Neural progenitor cell (in vitro differentiated cells): Measurements from ENCODE around the gene CACNA2D4. TPM values are rescaled to one million over a fixed set of nuclear protein-coding genes. Genes with fewer than 3 reads are reported as not detected.

Experiments
- DNase-seq: peaks from one replicate; pipeline ENCODE4 v3.0.0-alpha.2; 2016; ENCODE audit warnings: low spot score
- H2AFZ ChIP-seq: fragments of 200-600 bp; sonication (generic); replicated peaks from 2 replicates; pipeline ENCODE4 v1.6.1; 2016; ENCODE audit warnings: antibody characterized with exemption
- H3F3A ChIP-seq: fragments of 200-600 bp; sonication (generic); 2 replicates; pipeline ENCODE4 v1.6.1; 2016; ENCODE audit warnings: antibody characterized with exemption, low read depth
- H3K27ac ChIP-seq: fragments of 200-600 bp; sonication (generic); 2 replicates; pipeline ENCODE4 v1.5.1; 2016; ENCODE audit warnings: mild to moderate bottlenecking
- H3K27me3 ChIP-seq: fragments of 200-600 bp; sonication (generic); 2 replicates; pipeline ENCODE4 v1.6.1; 2016; ENCODE audit warnings: mild to moderate bottlenecking, moderate library complexity
- H3K36me3 ChIP-seq: fragments of 200-600 bp; sonication (generic); 2 replicates; pipeline ENCODE4 v1.5.1; 2016
- H3K4me1 ChIP-seq: fragments of 200-600 bp; sonication (generic); 2 replicates; pipeline ENCODE4 v1.6.1; 2016; ENCODE audit warnings: mixed run types
- H3K4me2 ChIP-seq: fragments of 200-600 bp; sonication (generic); 2 replicates; pipeline ENCODE4 v1.6.1; 2016
- H3K4me3 ChIP-seq: fragments of 200-600 bp; sonication (generic); 2 replicates; pipeline ENCODE4 v1.5.1; 2016
- H3K79me2 ChIP-seq: fragments of 200-600 bp; sonication (generic); 2 replicates; pipeline ENCODE4 v1.6.1; 2016; ENCODE audit warnings: low read depth
- H3K9ac ChIP-seq: fragments of 200-600 bp; sonication (generic); 2 replicates; pipeline ENCODE4 v1.6.1; 2016
- H3K9me3 ChIP-seq: fragments of 200-600 bp; sonication (generic); 2 replicates; pipeline ENCODE4 v1.5.1; 2016; ENCODE audit warnings: low read depth
- H4K20me1 ChIP-seq: fragments of 200-600 bp; sonication (generic); 2 replicates; pipeline ENCODE4 v1.6.1; 2016; ENCODE audit warnings: low read depth
- H3K27ac Mint-ChIP-seq: 3 replicates; pipeline ENCODE4 v1.8.0; 2021; ENCODE audit warnings: mixed read lengths
- H3K27me3 Mint-ChIP-seq: 2 replicates; pipeline ENCODE4 v1.8.0; 2022; ENCODE audit warnings: low read depth, mild to moderate bottlenecking, inconsistent platforms, moderate library complexity, mixed read lengths; ENCODE audit not compliant: insufficient read depth
- H3K36me3 Mint-ChIP-seq: 3 replicates; pipeline ENCODE4 v1.8.0; 2021; ENCODE audit warnings: mixed read lengths
- H3K4me1 Mint-ChIP-seq: 3 replicates; pipeline ENCODE4 v1.8.0; 2021; ENCODE audit warnings: mixed read lengths
- H3K4me3 Mint-ChIP-seq: 3 replicates; pipeline ENCODE4 v1.8.0; 2021; ENCODE audit warnings: mild to moderate bottlenecking, moderate library complexity, mixed read lengths
- H3K9me3 Mint-ChIP-seq: 3 replicates; pipeline ENCODE4 v1.8.0; 2020; ENCODE audit warnings: mixed read lengths
- CTCF ChIP-seq: fragments of 200-600 bp; sonication (generic); IDR thresholded peaks from 2 replicates; pipeline ENCODE4 v1.5.1; 2017; ENCODE audit warnings: antibody characterized with exemption, mild to moderate bottlenecking
- EZH2 ChIP-seq: fragments of 200-600 bp; sonication (generic); IDR thresholded peaks from 2 replicates; pipeline ENCODE4 v1.6.1; 2017; ENCODE audit warnings: antibody characterized with exemption, mild to moderate bottlenecking, moderate library complexity
- EZH2phosphoT487 ChIP-seq: fragments of 200-600 bp; sonication (generic); IDR thresholded peaks from 2 replicates; pipeline ENCODE4 v1.6.1; 2017; ENCODE audit warnings: antibody characterized with exemption
- total RNA-seq: library from RNA; depleted of rRNA; stranded (reverse); fragments of >200 nt; gene quantifications from 2 replicates; pipeline ENCODE4 v1.2.3, GENCODE V29; 2015; ENCODE audit warnings: low replicate concordance

CACNA2D4 gene
- total RNA-seq, 1 donor from 2014 or later, result 3.0 TPM

GRCh38 chr12:1837541-1838204, 80.8 kb downstream of the CACNA2D4 start:
- Histone ChIP-seq H4K20me1 (peaks cover 3% of the 10 kb centered on the region), H3K79me2 (no peaks in the 10 kb centered on the region), H3K4me1 (peaks cover 6% of the 10 kb centered on the region), H3K36me3 (no peaks in the 10 kb centered on the region), H3K9me3 (no peaks in the 10 kb centered on the region), H2AFZ (no peak overlapping the region), H3K27me3 (peaks cover under 1% of the 10 kb centered on the region), H3K27ac (no peak overlapping the region), H3F3A (no peaks in the 10 kb centered on the region), H3K4me3 (no peak overlapping the region), H3K4me2 (no peak overlapping the region), H3K9ac (no peak overlapping the region)
- Mint-ChIP-seq H3K36me3 (no peaks in the 10 kb centered on the region), H3K4me3 (peak overlapping the region; percentile 74), H3K27ac (peak overlapping the region; percentile 87), H3K27me3 (peaks cover 13% of the 10 kb centered on the region), H3K9me3 (no peaks in the 10 kb centered on the region), H3K4me1 (peaks cover 71% of the 10 kb centered on the region)
- DNase-seq, result no peak
- TF ChIP-seq EZH2 (no peak), EZH2phosphoT487 (no peak), CTCF (no peak)

GRCh38 chr12:1836854-1837421, 81.5 kb downstream of the CACNA2D4 start:
- Histone ChIP-seq H3K9me3 (no peaks in the 10 kb centered on the region), H3F3A (no peaks in the 10 kb centered on the region), H2AFZ (no peak overlapping the region), H3K4me3 (no peak overlapping the region), H4K20me1 (peaks cover 7% of the 10 kb centered on the region), H3K9ac (no peak overlapping the region), H3K27me3 (peaks cover 8% of the 10 kb centered on the region), H3K36me3 (no peaks in the 10 kb centered on the region), H3K4me1 (peaks cover 6% of the 10 kb centered on the region), H3K27ac (no peak overlapping the region), H3K4me2 (no peak overlapping the region), H3K79me2 (no peaks in the 10 kb centered on the region)
- TF ChIP-seq EZH2 (no peak), EZH2phosphoT487 (no peak), CTCF (no peak)
- Mint-ChIP-seq H3K9me3 (no peaks in the 10 kb centered on the region), H3K27ac (peak overlapping the region; percentile 87), H3K4me3 (no peak overlapping the region), H3K36me3 (no peaks in the 10 kb centered on the region), H3K27me3 (peaks cover 12% of the 10 kb centered on the region), H3K4me1 (peaks cover 67% of the 10 kb centered on the region)
- peak; percentile 61 for DNase-seq

- no peak for DNase-seq
- no peak overlapping the region for H3K27ac Mint-ChIP-seq
- H3K9me3 Mint-ChIP-seq, result no peaks in the 10 kb centered on the region
- H3K4me1 Mint-ChIP-seq, result peaks cover 61% of the 10 kb centered on the region
- Histone ChIP-seq H3K4me3 (no peak overlapping the region), H4K20me1 (peaks cover 13% of the 10 kb centered on the region), H3K4me1 (peaks cover 6% of the 10 kb centered on the region), H3K4me2 (no peak overlapping the region), H3K36me3 (no peaks in the 10 kb centered on the region), H3K9ac (no peak overlapping the region), H3K27ac (no peak overlapping the region), H2AFZ (no peak overlapping the region), H3F3A (no peaks in the 10 kb centered on the region), H3K79me2 (no peaks in the 10 kb centered on the region), H3K27me3 (peaks cover 14% of the 10 kb centered on the region), H3K9me3 (no peaks in the 10 kb centered on the region)
- H3K36me3 Mint-ChIP-seq, result no peaks in the 10 kb centered on the region
- TF ChIP-seq EZH2phosphoT487, result no peak
- TF ChIP-seq CTCF, result no peak
- no peak for TF ChIP-seq EZH2
- H3K4me3 Mint-ChIP-seq, result no peak overlapping the region
- peaks cover 11% of the 10 kb centered on the region for H3K27me3 Mint-ChIP-seq
Observed at GRCh38 chr12:1836241-1836803, 82.1 kb downstream of the CACNA2D4 start.
